ENCODE data around the gene TMEM62. TPM values are rescaled to one million over a fixed set of nuclear protein-coding genes. Genes with fewer than 3 reads are reported as not detected.
"Not testable (repeated sequence)": the region's sequence is repeated elsewhere in the genome, so short reads cannot be mapped to it uniquely, and the experiment has no call there.

Gene TMEM62
- total RNA-seq, 4 donors from 2014 or later: 37.1 to 50.0 (median 42.6) TPM

GRCh38 chr15:43225201-43225949 lies 92.0 kb downstream of the TMEM62 start:
- intact Hi-C loops (cut with DNase I): loop anchor here (5.0 kb wide), 1 partner anchor 62 kb away; no protein-coding TSS in a partner anchor
- Histone ChIP-seq H3K36me3 (no peaks in the 10 kb centered on the region), H3K9me3 (no peaks in the 10 kb centered on the region), H3K4me3 (replicated peaks in 1 of 3) (no peak overlapping the region), H3K27me3 (no peaks in the 10 kb centered on the region), H3K4me1 (peaks cover 0 to 6% of the 10 kb centered on the region in 2 donors), H3K27ac (no peak overlapping the region)
- DNase-seq: peak; percentile 27 to 32
- TF ChIP-seq CTCF (IDR thresholded peaks at IDR 0.05) (peak in 5 of 6 experiments; percentile 36 to 72 (median 59)), POLR2A (IDR thresholded peaks at IDR 0.05) (no peak)
- WGBS, 2 donors: 42 to 45% methylated on average over 16 of the region's 16 CpGs

- H3K4me3 ChIP-seq (replicated peaks in 1 of 3); H3K9me3 ChIP-seq; DNase-seq; H3K27ac ChIP-seq; H3K27me3 ChIP-seq; H3K4me1 ChIP-seq; H3K36me3 ChIP-seq: not testable (repeated sequence)
- intact Hi-C loops (cut with DNase I): loop anchor here (5.0 kb wide), 1 partner anchor 61 kb away; no protein-coding TSS in a partner anchor
- 86 to 92% methylated on average over 12 of the region's 12 CpGs for WGBS, 2 donors
These were observed 92.5 kb downstream of the TMEM62 start for GRCh38 chr15:43225950-43226255.

- no peak for DNase-seq
- Histone ChIP-seq H3K27me3 (no peaks in the 10 kb centered on the region), H3K36me3 (no peaks in the 10 kb centered on the region), H3K27ac (no peak overlapping the region), H3K4me3 (replicated peaks in 1 of 3) (no peak overlapping the region), H3K9me3 (no peaks in the 10 kb centered on the region), H3K4me1 (peaks cover 0 to 7% of the 10 kb centered on the region in 2 donors)
- WGBS, 2 donors: 96 to 97% methylated on average over 26 to 45 of the region's 57 CpGs
- TF ChIP-seq CTCF (IDR thresholded peaks at IDR 0.05) (no peak), POLR2A (IDR thresholded peaks at IDR 0.05) (no peak)
- intact Hi-C loops (cut with DNase I): loop anchor here (5.0 kb wide), 1 partner anchor 61 kb away; no protein-coding TSS in a partner anchor
These were observed 93.3 kb downstream of the TMEM62 start for GRCh38 chr15:43226436-43227305.

GRCh38 chr15:43229977-43230376 lies 96.6 kb downstream of the TMEM62 start:
- Histone ChIP-seq H3K27me3 (no peaks in the 10 kb centered on the region), H3K27ac (no peak overlapping the region), H3K4me1 (peaks cover 0 to 7% of the 10 kb centered on the region in 2 donors), H3K4me3 (replicated peaks in 1 of 3) (no peak overlapping the region), H3K36me3 (no peaks in the 10 kb centered on the region), H3K9me3 (no peaks in the 10 kb centered on the region)
- intact Hi-C loops (cut with DNase I): loop anchor here (5.0 kb wide), 1 partner anchor 57 kb away; no protein-coding TSS in a partner anchor
- DNase-seq: peak; percentile 61 to 65
- no peak for TF ChIP-seq POLR2A (IDR thresholded peaks at IDR 0.05)
- no peak for TF ChIP-seq CTCF (IDR thresholded peaks at IDR 0.05)
- 35 to 45% methylated on average over 5 of the region's 5 CpGs for WGBS, 2 donors

GRCh38 chr15:43230640-43231115 lies 97.3 kb downstream of the TMEM62 start:
- Histone ChIP-seq H3K9me3 (no peaks in the 10 kb centered on the region), H3K27me3 (no peaks in the 10 kb centered on the region), H3K27ac (peak overlapping the region in 1 of 3 donors; percentile 41), H3K36me3 (no peaks in the 10 kb centered on the region), H3K4me3 (replicated peaks in 1 of 3) (no peak overlapping the region), H3K4me1 (peaks cover 0 to 7% of the 10 kb centered on the region in 2 donors)
- intact Hi-C loops (cut with DNase I): no loop called here
- WGBS, 2 donors: 16 to 31% methylated on average over 2 of the region's 2 CpGs
- TF ChIP-seq CTCF (IDR thresholded peaks at IDR 0.05) (no peak), POLR2A (IDR thresholded peaks at IDR 0.05) (no peak)
- peak in 1 of 2 donors; percentile 7 for DNase-seq
